GM06990 (cell line): ENCODE data around the gene MTHFS.

ENCODE experiments used
- DNase-seq: peaks from one replicate; pipeline ENCODE4 v3.0.0-alpha.2; 2011; ENCODE audit not compliant: insufficient read length; ENCODE audit errors: extremely low read depth
- H3K27me3 ChIP-seq: replicated peaks from 2 replicates; pipeline ENCODE4 v1.6.0; 2011; ENCODE audit warnings: low read length; ENCODE audit not compliant: control insufficient read depth, insufficient read depth
- H3K36me3 ChIP-seq: 2 replicates; pipeline ENCODE4 v1.5.1; 2011; ENCODE audit warnings: low read length; ENCODE audit not compliant: control insufficient read depth, insufficient read depth
- H3K4me3 ChIP-seq: replicated peaks from 2 replicates; pipeline ENCODE4 v1.5.1; 2011; ENCODE audit warnings: low read depth, mild to moderate bottlenecking, control low read depth, low read length
- TF ChIP-seq, protein P1 (sequence below): IDR thresholded peaks from 2 replicates; pipeline ENCODE4 v1.5.1; 2011; ENCODE audit warnings: low read length, control low read depth, mild to moderate bottlenecking, inconsistent platforms; ENCODE audit not compliant: insufficient read depth, poor library complexity, severe bottlenecking

The MTHFS gene

GRCh38 chr15:79898369-79898768 is 1.6 kb upstream of the MTHFS start:
- Histone ChIP-seq H3K36me3 (no peaks in the 10 kb centered on the region), H3K4me3 (no peak overlapping the region), H3K27me3 (no peaks in the 10 kb centered on the region)
- TF ChIP-seq, protein P1, sequence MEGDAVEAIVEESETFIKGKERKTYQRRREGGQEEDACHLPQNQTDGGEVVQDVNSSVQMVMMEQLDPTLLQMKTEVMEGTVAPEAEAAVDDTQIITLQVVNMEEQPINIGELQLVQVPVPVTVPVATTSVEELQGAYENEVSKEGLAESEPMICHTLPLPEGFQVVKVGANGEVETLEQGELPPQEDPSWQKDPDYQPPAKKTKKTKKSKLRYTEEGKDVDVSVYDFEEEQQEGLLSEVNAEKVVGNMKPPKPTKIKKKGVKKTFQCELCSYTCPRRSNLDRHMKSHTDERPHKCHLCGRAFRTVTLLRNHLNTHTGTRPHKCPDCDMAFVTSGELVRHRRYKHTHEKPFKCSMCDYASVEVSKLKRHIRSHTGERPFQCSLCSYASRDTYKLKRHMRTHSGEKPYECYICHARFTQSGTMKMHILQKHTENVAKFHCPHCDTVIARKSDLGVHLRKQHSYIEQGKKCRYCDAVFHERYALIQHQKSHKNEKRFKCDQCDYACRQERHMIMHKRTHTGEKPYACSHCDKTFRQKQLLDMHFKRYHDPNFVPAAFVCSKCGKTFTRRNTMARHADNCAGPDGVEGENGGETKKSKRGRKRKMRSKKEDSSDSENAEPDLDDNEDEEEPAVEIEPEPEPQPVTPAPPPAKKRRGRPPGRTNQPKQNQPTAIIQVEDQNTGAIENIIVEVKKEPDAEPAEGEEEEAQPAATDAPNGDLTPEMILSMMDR: no peak
- no peak for DNase-seq

DNA sequence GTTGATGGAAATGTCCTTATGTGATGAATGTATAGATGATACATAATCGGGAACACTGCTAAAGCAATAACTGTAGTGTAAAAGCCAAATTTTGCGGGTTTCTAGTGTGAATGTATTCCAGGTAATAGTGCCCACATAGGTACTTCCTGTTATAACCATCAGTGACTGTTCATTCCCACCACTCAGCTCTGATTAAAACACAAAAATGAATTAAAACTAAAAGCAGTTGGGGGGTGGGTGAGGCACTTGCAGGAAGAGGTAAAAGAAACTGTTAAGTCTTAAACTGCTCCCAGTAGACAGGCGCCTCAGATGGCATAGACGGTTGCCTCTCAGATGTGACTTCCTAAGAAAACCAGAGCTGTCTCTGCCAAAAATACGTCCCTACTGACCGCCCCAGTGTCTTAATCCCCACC is 893 bp upstream of the MTHFS start:
- H3K27me3 ChIP-seq: no peaks in the 10 kb centered on the region
- DNase-seq: no peak
- peak overlapping the region; percentile 76 for H3K4me3 ChIP-seq
- no peaks in the 10 kb centered on the region for H3K36me3 ChIP-seq
- TF ChIP-seq, protein P1: no peak

- peak overlapping the region; percentile 76 for H3K4me3 ChIP-seq
- H3K27me3 ChIP-seq: no peaks in the 10 kb centered on the region
- DNase-seq: no peak
- H3K36me3 ChIP-seq: no peaks in the 10 kb centered on the region
- TF ChIP-seq, protein P1: no peak
Measured at GRCh38 chr15:79897380-79897678, 515 bp upstream of the MTHFS start.

GRCh38 chr15:79896131-79896633 is 632 bp downstream of the MTHFS start:
- Histone ChIP-seq H3K36me3 (no peaks in the 10 kb centered on the region), H3K4me3 (peak overlapping the region; percentile 76), H3K27me3 (no peaks in the 10 kb centered on the region)
- no peak for DNase-seq
- TF ChIP-seq, protein P1: no peak

- no peak overlapping the region for H3K4me3 ChIP-seq
- H3K36me3 ChIP-seq: peaks cover 7% of the 10 kb centered on the region
- H3K27me3 ChIP-seq: no peaks in the 10 kb centered on the region
- DNase-seq: no peak
- TF ChIP-seq, protein P1: no peak
Measured at GRCh38 chr15:79887054-79887930, 9.5 kb downstream of the MTHFS start.
